PC-3 (cell line): ENCODE results near the gene CEP104.

Experiments used
- CTCF ChIP-seq: fragments of 300-600 bp; sonication (generic); conservative IDR thresholded peaks from 2 replicates; pipeline ENCODE4 v1.5.1; 2017; ENCODE audit warnings: antibody characterized with exemption, low read depth, mild to moderate bottlenecking, low read length
- EZH2phosphoT487 ChIP-seq: fragments of 300-600 bp; sonication (generic); IDR thresholded peaks from 2 replicates; pipeline ENCODE4 v1.6.1; 2018; ENCODE audit warnings: mild to moderate bottlenecking, antibody characterized with exemption, low read length, borderline replicate concordance

- TF ChIP-seq EZH2phosphoT487, result no peak
- no peak for TF ChIP-seq CTCF
These were observed 78.3 kb downstream of the CEP104 start for GRCh38 chr1:3778590-3779264.
